Neural cell (in vitro differentiated cells): ENCODE data around the gene CC2D1A.

Experiments
- EZH2 ChIP-seq: fragments of 200-600, 300-800 bp; shearing (Covaris generic), sonication (generic); IDR thresholded peaks from 2 replicates; pipeline ENCODE4 v1.6.1; 2014; ENCODE audit warnings: antibody characterized with exemption, low read length, borderline replicate concordance, mild to moderate bottlenecking; ENCODE audit not compliant: insufficient read depth, poor library complexity, severe bottlenecking
- POLR2AphosphoS5 ChIP-seq: IDR thresholded peaks from 2 replicates; pipeline ENCODE4 v1.6.1; 2012
- RAD21 ChIP-seq: fragments of 450-650 bp; conservative IDR thresholded peaks from 2 replicates; pipeline ENCODE4 v1.6.1; 2014; ENCODE audit warnings: antibody characterized with exemption, mild to moderate bottlenecking, moderate library complexity
- TAF1 ChIP-seq: IDR thresholded peaks from 2 replicates; pipeline ENCODE4 v1.6.1; 2012; ENCODE audit warnings: low read depth
- TF ChIP-seq, protein P1 (sequence below): fragments of 450-650 bp; IDR thresholded peaks from 2 replicates; pipeline ENCODE4 v1.5.1; 2014; ENCODE audit warnings: antibody characterized with exemption, mild to moderate bottlenecking, moderate library complexity; ENCODE audit not compliant: poor library complexity, severe bottlenecking
- TF ChIP-seq, protein P2 (sequence below): IDR thresholded peaks from 2 replicates; pipeline ENCODE4 v1.6.1; 2012; ENCODE audit warnings: borderline replicate concordance

DNA sequence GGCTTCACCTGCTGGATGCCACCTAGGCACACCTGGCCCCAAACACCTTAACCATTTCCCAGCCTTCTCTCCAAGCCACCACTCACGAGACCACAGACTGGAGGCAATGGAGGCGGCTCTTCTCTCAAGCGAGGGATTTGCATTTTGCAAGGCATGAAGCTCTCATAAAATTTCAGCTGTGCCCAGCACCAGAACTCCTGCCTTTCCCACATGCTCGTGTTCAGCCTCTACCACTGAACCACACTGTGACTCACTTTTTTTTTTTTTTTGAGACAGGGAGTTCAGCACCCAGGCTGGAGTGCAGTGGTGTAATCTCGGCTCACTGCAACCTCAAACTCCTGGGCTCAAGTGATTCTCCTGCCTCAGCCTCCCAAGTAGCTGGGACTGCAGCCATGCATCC, 18.5 kb upstream of the CC2D1A start:
- TF ChIP-seq RAD21, result no peak
- TF ChIP-seq, protein P1, sequence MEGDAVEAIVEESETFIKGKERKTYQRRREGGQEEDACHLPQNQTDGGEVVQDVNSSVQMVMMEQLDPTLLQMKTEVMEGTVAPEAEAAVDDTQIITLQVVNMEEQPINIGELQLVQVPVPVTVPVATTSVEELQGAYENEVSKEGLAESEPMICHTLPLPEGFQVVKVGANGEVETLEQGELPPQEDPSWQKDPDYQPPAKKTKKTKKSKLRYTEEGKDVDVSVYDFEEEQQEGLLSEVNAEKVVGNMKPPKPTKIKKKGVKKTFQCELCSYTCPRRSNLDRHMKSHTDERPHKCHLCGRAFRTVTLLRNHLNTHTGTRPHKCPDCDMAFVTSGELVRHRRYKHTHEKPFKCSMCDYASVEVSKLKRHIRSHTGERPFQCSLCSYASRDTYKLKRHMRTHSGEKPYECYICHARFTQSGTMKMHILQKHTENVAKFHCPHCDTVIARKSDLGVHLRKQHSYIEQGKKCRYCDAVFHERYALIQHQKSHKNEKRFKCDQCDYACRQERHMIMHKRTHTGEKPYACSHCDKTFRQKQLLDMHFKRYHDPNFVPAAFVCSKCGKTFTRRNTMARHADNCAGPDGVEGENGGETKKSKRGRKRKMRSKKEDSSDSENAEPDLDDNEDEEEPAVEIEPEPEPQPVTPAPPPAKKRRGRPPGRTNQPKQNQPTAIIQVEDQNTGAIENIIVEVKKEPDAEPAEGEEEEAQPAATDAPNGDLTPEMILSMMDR, result no peak
- TF ChIP-seq, protein P2, sequence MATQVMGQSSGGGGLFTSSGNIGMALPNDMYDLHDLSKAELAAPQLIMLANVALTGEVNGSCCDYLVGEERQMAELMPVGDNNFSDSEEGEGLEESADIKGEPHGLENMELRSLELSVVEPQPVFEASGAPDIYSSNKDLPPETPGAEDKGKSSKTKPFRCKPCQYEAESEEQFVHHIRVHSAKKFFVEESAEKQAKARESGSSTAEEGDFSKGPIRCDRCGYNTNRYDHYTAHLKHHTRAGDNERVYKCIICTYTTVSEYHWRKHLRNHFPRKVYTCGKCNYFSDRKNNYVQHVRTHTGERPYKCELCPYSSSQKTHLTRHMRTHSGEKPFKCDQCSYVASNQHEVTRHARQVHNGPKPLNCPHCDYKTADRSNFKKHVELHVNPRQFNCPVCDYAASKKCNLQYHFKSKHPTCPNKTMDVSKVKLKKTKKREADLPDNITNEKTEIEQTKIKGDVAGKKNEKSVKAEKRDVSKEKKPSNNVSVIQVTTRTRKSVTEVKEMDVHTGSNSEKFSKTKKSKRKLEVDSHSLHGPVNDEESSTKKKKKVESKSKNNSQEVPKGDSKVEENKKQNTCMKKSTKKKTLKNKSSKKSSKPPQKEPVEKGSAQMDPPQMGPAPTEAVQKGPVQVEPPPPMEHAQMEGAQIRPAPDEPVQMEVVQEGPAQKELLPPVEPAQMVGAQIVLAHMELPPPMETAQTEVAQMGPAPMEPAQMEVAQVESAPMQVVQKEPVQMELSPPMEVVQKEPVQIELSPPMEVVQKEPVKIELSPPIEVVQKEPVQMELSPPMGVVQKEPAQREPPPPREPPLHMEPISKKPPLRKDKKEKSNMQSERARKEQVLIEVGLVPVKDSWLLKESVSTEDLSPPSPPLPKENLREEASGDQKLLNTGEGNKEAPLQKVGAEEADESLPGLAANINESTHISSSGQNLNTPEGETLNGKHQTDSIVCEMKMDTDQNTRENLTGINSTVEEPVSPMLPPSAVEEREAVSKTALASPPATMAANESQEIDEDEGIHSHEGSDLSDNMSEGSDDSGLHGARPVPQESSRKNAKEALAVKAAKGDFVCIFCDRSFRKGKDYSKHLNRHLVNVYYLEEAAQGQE, result no peak
- TF ChIP-seq TAF1, result no peak
- TF ChIP-seq POLR2AphosphoS5, result no peak
- no peak for TF ChIP-seq EZH2
